NCI-H1417 (cell line): ENCODE data around the gene DGKK.
"Not testable (repeated sequence)": the region's sequence is repeated elsewhere in the genome, so short reads cannot be mapped to it uniquely, and the experiment has no call there.

ENCODE experiments used
- DNase-seq, 3 experiments: peaks; one replicate each; lab custom pipeline; 2025; lab: John Stamatoyannopoulos, UW

Gene DGKK

GRCh38 chrX:50431623-50432022 lies 39.0 kb downstream of the DGKK start:
- DNase-seq = no peak

GRCh38 chrX:50430917-50431575 lies 39.6 kb downstream of the DGKK start:
- no peak for DNase-seq

- no peak for DNase-seq
These were observed 42.5 kb downstream of the DGKK start for GRCh38 chrX:50428174-50428573.

GRCh38 chrX:50407976-50408375 lies 62.6 kb downstream of the DGKK start:
- DNase-seq = no peak

DNA sequence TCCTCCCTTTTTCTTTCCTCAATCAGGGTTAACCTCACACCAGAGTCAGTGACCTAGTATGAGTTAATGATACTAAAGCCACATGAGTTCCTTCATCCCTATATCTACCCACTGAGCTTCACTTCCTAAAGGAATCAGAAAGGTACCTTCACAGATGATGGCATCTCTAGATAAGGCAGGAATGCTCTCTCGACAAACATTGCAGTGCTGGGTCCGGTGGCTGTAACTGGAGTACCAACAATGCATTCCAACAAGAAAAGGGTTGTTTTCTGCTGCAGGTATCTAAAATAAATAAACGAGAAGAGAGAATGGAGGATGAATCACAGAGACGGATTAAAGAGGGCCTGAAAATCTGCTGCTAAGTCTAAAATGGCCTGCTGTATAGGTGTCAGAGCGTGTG lies 66.7 kb downstream of the DGKK start:
- no peak for DNase-seq

DNA sequence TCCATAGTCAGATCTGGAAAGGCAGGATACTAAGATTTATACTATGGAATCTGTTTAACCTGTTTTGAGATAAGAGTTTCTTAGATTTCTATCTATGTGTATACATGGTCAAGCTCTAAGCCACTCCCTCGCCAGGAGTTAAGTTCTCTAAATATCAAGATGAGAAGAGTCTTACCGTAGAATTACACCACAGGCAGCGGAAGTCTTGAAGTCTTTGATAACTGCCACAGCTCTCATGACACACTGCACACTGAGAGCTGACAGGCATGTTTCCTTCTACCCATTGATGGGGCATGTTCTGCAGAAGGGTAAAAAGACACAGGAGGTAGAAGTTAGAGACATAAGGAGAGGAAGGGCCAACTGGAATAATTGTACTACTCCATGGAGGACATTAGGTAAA lies 67.7 kb downstream of the DGKK start:
- DNase-seq = no peak

DNA sequence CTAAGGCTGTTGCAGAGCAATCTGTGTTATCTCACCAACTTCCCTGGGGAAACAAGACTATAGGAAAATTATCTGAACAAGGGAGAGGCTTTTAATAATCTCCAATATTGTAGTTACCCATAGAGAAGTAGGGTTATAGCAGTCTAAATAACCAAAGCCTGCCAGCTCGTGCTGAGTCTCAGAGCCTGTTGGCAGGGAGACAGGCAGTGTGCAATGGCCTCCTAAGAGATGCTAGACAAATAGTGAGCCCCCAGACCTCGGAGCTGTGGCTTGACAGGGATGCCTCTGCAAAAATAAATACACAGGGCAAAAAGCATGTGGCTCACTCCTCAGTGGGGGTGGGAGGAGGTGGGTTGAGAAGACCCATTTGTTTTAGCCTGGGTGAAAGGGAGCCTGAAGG lies 76.7 kb downstream of the DGKK start:
- no peak for DNase-seq

GRCh38 chrX:50386520-50386919 lies 84.1 kb downstream of the DGKK start:
- no peak for DNase-seq

GRCh38 chrX:50381729-50382415 lies 88.8 kb downstream of the DGKK start:
- no peak for DNase-seq

DNA sequence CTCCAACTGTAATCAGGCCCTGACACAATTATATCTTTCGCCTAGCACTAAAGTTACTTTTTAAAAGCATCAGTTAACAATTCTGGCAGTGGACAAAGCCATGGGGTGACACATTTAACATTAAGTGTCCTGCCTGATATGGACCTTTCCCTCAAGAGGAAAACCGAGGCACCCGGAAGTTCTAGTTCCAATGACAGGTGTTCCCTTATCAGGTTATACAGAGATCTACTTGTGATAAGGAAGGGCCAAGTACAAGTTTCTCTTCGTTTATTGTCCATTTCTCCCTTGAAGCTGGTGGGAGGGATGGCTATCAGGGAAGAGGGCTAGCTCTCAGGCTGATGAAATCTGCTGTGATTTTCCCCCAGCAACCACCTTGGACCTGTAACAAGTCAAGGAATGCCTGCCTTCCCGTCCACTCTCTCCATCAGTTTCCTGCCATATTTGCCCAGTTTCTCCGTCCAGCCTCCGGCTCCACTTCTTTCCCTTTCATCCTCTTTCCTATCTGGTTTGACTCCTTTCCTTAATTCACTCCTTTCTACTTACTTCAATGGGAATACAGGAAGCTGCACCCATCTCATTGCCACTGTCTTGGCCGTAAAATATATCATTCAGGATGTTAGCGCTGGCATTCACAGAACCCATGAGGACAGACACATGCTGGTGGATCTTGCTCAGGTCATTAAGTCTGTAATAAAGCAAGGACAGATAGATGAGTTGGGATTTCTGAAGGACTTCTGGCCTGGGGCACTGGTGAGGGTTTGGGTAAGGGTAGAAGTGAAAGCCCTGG lies 95.0 kb downstream of the DGKK start:
- DNase-seq = no peak

DNA sequence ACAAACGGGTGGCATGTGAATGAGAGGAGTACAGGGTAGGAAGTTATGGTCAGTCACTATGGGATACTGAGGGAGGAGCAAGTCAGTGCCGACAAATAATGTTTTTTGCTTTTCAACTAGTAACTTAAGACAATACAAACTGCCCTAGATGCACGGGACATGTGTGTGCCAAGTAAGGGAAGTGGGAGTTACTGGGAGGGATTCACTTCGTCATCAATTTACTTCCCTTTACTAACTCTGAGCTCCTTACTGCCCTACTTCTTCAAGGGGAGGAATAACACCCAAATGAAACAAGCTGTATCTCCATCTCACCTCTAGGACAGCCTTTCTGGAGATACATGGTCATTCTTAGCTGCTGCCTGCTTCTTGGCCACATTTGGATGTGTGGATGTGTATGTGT lies 97.7 kb downstream of the DGKK start:
- no peak for DNase-seq

GRCh38 chrX:50343917-50344316 lies 126.7 kb downstream of the DGKK start:
- no peak for DNase-seq

GRCh38 chrX:50333308-50333707 lies 137.3 kb downstream of the DGKK start:
- peak in 1 of 3 experiments; percentile 34 for DNase-seq

DNA sequence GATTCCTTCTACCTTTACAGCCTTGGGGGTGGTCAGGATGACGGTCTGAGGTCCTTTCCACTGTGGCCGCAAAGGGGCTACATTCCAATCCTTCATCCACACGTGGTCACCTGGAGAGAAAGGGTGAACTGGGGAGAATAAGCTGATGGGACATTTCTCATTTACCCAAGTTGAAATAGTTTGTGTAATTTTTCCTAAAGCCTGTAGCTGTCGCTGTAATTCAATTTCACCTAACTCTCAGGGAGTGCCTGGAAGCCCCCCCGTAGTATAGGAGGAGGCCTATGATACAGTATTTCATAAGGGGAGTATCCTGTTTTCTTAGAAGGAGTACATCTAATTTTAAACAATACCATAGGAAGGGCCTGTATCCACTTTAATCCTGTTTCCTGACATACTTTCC lies 138.0 kb downstream of the DGKK start:
- DNase-seq = not testable (repeated sequence)

DNA sequence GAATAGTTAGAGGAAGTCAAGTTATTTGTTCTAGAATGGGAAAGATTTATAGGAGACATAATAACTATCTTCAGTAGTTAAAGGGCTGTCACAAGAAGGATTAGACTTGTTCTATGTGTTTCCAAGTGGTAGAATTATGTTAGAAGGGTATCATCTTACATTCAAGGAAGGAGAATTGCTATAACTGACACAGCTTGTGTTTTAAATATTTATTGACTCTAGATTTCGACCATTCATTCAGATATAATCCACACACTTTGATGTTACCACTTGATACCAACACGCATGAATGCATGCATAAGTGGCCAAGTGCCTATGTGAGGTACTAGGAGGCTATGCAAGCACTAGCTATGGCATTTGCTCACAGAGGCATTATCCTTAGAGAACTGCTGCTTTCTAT lies 143.4 kb downstream of the DGKK start:
- peak in 2 of 3 experiments; percentile 15 to 71 for DNase-seq
